ENCODE data around the gene HDAC4.

The HDAC4 gene

DNA sequence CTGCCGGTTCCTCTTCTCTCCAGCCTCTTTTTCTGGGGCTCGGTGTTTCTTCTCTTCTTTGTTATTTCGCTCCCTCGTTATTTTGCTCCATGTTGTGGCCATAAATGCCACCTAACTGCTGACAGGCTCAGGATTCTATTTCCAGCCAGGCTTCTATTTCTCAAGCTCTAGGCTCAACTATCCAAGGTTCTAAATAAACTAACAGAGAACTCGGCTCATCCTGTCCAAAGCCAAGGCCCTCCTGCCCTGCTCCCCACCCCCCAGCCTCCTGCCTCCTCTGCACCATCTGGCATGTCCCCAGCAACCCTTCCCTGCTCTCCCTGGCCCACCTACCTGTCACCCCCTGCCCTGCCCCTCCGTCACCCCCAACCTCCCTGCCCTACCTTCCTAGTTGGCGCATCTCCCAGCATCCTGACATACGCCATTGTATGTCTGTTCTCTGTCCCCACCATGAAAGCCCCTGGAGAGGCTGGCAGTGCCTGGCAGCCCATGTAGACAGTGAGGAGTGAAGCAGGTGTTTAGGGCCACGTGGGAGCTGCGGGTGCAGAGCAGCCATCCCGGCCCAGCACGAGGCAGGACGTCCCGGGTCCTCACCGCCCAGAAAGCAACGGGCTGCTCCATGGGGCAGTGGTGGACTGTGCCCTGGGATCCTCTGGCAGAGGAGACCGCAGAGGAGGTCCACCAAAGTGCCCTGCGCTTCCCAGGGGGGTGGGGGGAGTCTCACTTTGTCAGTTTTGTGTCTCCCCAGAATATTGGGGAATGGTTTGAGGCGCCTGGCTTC is 366.1 kb downstream of the HDAC4 start:
- DNase-seq, result no peak

DNA sequence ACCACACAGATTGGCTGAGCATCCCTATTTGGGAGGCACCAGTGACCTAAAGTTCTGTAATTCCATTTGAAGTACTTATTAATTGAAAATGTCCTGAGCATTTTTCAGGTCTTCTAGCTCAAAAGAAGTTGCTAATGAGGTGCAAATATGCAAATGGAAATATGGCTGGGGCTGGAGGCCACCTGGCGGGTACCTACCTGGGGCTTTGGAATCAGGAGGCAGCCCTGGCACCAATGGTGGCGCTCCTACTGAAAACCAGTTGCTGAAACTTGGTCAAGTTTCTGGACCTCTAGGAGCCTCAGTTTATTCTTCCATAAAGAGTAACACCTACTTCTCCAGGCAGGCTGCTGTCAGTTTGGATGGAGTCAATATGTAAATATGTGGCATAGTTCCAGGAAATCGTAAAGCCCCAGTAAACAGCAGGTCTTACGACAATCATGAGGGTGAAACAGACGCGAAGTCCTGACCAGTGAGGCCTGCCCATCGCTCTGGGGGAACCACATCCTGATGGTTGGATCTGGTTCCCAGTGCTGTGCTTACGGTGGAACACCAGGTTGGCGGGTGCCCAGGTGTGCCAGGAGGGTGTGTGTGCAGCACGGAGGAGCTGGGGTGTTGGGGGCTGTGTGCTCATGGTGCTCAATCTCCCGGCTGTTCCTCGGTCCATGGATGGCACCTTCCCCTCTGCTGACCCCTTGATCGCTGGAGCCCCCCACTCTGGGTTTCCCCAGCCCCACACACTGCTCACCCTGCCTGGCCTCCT is 366.8 kb downstream of the HDAC4 start:
- DNase-seq, result no peak

DNA sequence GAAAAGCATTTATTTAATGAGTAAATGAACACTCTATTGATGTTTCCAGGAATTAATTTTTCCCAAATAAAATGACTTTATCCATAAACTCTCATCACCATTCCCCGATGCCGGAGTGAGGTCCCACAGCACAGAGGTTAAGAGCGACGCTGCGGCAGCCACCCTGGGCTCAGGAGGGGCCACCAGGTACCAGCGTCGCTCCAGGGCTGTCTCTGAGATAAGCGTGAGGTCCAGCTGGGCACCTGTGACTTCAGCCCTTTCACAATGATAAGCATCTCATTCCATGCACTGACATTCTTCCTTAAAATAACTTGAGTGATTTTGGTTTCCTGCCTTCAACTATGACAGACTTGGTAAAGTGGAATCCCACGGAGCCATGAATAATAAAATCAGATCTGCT is 370.9 kb downstream of the HDAC4 start:
- DNase-seq, result no peak

DNA sequence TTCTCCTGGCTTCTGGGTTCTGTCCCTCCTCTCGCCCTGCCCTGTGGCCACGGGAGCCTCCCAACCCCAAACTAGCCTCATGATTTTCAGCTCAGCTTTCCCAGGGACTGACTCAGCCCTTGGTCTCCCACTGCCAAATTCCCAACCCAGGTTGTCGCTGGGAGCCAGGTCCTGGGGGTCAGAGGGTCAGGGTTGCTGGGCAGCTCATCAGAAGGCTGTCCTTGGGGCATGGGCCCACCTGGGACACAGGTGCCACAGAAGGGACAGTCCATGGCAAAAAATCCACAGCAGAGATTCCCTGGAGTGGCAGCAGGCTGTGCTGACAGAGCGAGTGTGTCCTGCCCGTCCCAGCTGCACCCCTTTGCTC is 372.6 kb downstream of the HDAC4 start:
- DNase-seq, result no peak

DNA sequence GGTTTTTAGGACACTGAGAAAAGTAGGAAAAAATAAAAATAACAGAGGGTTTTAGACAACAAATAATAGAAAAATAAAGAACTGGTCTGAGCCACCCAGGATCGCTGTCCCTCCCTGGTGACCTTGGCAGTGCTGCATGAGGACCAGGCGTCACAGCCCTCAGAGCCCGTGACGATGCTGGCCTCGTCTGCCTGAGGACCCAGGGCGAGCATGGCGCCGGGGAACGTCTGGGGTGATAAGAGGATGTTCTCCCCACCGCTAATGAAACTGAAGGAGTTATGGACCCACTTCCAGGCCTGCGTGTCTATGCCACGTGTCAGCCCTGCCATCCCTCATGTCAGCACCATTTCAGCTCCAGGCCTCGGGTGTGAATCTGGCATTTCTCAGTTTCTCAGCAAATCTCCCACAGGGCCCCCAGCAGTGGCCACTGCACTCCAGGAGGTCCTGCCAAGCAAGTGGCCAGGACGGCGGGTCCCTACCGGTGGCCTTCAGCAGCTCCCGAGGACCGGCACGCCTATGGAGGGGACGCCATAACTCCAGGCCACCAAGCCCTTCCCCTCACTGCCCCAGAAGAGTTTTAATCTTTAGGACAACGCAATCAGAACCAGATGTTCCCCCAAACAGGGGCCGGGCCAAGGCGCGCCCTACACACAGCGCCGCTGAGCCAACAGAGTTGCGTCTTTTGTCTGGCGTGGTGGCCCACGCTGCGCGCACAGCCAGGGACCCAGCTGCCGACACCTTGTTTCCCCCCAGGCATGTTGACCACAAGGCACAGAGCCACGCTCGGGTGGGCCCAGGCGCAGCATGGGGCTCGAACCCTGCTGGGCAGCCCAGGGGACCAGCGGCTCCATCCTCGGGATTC is 373.2 kb downstream of the HDAC4 start:
- no peak for DNase-seq

DNA sequence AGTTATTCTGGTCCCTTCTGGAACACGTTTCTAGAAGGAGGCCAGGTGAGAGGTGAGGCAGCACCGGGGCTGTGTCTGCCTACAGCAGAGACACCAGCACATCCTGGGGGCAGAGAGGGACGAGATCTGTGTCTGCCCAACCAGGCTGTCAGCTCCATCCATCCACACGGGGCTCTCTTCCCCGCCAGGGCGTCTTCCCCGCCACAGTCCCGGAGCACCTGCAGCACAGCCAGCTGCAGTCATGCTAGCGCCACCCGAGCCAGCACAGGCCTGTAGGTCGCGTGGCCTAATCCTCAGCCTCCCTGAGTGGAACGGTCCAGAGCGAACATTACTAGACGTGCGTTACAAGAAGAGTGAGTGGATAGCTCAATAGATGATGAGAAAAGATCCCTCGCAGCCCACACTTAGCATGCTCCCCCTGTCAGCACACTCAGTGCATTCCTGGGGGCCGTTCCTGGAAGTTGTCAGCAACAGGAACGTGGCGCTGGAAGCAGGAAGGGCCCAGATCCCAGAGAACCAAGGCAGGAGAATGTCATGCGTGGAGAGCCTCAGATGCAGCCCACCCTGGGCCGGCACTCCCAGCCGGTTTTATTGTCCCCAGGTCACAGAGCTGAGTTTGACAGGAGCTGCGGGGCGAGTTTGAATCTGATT is 374.0 kb downstream of the HDAC4 start:
- no peak for DNase-seq

DNA sequence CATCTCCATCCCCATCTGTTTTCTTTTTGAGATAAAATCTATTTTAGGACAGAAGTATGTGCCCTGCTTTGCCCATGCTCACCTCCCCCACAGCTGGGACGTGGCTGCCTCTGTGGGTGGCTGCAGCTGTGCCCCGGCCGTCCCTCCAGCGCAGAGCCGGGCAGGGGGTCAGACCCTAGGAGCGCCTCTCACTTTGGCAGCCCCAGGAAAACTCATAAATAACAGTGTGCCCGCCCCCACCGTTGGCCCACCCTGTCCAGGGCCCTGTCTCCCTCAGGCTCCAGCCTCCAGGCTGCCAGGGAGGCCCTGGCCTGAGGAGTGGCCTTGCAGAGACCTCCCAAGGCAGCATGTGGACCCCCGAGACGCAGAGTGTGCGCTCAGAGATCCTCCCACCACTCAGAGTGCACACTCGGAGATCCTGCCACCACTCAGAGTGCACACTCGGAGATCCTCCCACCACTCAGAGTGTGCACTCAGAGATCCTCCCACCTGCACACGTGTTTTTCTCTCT is 374.8 kb downstream of the HDAC4 start:
- DNase-seq, result no peak

DNA sequence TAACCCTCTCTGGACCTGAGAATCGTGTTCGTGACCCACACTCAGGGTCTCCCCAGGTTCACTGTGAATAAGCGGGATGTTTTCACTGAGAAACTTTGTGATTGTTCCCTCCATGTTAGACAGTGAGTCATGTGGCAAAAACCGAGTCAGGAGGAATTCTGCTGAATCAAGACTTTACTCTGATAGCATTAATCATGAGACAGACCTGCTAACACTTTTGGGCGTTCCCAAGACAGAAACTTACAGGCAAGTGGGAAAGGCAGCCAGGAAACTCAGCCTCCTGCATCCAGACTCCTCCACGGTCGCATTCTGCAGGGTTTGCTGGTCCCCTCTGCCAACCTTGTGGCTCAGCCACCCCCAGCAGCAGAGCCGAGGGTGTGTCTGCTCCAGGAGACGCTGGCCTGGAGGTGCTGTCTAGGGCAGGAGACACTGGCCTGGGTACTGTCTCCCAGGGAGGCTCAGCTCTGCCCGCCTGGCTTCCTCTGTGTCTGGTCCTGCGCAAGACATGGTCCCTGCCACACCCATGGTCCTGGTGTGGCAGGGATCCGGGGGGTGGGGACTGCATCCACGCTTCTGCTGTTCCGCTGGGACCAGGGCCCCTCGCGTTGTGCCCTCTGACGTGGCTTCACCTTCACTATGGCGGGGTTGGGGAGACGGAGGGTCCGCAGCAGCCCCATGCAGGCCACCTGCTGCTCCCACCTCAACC is 375.6 kb downstream of the HDAC4 start:
- DNase-seq, result no peak

DNA sequence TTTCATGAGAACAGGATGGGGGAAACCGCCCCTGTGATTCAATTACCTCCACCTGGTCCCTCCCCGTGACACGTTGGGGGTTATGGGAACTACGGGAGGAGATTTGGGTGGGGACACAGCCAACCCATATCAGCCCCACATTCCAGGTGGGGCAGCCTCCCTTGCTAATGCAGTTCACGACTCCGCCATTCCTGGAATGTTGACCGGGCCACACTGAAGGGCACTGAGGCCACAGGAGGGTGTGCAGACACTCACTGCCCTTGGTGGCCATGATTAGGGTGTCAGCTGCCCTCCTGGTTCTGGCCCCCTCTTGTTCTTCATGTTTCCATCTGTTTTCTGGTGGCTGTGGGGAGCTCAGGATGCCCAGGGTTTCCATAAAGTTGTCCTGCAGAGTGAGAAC is 376.6 kb downstream of the HDAC4 start:
- DNase-seq, result no peak

DNA sequence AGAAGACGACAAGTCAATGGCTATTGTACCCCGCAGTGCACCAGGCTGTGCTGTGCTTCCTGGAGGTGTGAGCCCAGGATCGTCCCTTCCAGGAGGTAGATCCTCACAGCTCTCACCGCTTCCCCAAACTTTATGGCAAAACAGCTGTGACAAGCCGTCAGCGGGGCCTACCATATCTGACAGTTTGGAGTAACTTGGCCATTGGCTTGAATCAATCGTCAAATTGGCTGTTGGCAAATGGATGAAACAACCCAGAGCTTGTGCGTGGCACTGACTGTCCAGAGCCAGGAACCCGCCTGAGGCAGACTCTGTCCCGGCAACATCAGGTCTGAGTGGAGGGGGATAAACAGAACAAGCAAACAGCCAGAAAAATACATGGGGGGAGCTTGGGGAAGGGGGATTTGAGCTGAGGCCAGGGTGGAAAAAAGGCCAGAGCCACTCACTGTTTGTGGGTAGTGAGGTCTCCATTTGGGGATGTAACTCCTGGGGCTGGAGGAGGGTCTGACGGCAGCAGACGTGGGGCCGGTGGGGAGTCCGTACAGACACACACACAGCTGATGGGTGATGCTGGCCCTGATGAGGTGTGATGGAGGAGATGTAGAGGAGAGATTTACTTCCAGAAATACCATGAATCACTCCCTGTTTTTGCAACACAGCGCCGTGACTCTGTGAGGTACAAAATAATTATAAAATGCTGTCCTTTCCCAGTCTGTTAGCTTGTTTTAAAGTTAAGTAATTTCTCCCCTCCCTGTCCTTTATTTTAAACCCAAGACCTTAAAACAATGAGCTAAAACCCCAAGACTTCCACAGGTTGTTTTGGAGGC is 378.2 kb downstream of the HDAC4 start:
- no peak for DNase-seq

DNA sequence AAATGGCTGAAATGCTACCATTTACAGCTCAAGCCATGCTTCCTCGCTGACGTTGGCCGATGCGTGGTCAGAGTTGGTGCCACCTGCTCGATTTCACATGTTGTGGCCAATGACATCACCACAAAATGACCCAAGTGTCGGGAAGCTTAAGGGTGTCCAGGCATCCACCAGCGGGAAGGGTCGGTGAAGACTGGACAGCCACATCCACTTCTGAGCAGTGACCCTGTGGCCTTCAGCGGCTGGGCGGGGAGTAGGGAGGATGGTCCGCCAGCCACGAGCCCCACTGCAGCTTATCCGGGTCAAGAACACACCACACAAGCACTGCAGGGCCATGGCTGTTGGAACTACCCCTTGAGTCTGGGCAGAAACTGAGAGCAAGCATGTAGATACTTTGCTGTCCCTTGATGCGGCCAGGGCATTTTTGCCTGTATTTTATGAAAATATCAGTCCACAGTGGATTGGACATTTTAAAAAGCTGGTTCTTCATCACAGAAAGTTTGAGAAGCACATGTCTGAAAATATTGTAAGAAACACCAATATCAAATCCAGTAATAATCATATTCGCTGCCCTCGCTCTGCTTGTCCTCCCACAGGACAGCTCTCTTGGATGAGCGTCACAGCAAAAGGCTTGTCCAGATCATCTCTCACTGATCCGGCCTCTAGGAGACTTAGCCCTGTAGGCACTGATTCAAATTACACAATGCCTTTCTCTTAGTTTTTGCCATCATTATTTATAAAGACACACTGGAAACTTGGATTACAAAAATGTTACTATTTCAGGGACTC is 379.0 kb downstream of the HDAC4 start:
- DNase-seq, result no peak

DNA sequence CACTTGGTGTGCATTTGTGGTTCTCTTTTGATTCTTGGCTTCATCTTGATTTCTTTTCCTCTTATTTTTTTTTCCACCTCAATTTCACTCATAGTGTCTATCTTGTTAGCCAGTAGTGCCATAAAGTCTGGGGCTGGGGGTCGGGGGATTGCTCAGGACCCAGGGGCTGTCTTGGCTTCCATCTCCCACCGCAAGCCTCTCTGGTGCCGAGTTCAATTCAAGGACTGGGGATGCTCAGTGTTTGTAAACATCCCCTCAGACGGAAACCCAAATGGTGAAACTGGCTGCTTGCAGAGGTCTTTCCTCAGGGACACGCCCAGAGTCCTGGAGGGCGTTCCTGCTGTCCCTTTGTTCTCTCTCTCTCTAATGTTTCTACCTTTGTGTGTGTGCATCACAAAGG is 379.6 kb downstream of the HDAC4 start:
- no peak for DNase-seq

DNA sequence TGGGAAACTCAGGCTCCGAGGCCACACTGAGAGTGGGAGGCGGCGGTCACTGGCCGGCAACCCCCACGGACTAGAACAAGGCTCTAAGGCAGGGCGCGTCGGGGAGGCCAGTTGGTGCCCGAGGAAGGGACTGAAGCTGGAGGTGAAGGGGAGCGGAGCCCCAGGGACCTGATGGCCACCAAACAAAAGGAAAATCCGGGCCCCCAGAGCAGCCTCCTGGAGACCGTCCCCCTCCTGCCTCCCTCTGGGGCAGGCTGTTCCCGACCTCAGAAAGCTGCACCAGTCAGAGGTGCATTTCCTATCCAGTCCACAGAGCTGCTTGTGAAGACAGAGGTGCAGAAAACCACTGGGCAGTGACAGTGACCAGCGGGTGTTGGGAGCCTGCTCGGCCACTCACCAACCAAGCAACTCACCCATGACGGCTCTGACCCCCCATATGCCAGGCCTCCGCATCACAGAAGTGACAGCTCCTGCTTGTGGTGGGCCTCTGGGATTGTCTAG is 380.2 kb downstream of the HDAC4 start:
- DNase-seq, result no peak

DNA sequence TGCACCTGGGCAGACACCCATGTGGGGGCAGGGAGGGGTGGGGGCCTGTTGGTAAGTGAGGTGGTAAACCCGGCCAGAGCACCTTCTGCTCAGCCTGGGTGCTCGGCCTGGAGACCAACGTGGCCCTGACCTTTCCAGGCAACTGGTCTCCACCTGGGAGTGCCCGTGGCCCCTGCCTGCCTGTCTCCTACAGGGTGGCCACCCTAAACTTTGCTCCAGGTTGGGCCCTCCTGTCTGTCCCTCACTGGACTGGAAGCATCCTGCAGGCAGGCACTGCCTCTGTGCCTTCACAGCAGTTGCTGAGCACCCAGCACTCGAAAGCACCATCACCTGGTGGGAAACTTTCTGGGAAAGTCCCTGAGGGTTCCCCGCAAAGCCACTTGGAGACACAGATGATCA is 381.6 kb downstream of the HDAC4 start:
- DNase-seq, result no peak

DNA sequence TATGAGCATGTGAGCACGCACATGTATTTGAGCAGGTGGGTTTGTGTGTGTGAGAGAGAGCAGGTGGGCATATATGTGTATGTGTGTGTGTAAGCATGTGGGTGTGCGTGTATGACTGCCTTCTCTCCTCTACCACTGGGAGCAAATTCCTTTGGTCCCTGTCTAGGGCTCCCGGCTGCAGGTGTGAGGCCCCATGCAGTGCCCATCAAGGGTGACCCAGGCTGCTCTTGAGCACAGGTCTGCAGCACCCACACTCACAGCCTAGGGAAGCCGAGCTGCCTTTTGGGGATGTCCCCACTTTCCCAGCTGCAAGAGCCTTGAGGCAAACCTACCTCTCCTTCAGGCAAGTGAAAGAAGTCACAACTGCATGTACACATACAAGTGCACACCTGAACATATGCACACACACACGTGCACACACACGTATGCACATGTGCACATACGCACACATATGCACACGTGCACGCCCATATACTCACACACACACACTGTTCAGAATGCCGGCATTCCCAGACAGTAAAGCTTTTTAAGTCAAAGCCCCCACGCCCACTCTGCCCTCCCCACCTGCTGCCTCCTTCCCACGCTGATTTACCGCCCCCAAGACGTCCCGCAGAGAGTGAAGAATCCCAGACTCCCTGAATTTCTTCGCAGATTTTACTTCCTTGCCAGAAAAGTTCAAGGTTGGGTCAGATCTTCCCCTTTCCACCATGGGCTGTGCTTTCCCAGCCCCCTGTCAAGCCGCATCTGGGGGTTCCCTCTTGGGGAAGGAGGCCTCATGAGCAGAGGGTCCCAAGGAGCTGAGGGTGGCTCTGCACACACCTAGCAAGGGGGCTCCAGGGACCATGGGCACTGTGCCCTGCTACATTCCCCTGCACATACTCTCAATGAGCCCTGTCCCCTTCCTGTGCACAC is 382.3 kb downstream of the HDAC4 start:
- no peak for DNase-seq

DNA sequence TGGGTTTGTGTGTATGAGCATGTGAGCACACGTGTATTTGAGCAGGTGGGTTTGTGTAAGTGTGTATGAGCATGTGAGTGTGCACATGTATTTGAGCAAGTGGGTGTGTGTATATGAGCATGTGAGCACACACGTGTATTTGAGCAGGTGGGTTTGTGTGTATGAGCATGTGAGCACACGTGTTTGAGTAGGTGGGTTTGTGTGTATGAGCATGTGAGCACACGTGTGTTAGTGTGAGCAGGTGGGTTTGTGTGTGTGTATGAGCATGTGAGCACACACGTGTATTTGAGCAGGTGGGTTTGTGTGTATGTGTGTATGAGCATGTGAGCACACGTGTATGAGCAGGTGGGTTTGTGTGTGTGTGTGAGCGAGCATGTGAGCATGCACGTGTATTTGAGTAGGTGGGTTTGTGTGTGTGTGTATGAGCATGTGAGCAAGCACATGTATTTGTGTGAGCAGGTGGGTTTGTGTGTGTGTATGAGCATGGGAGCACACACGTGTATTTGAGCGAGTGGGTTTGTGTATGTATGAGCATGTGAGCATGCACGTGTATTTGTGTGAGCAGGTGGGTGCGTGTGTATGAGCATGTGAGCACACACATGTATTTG is 383.2 kb downstream of the HDAC4 start:
- no peak for DNase-seq

DNA sequence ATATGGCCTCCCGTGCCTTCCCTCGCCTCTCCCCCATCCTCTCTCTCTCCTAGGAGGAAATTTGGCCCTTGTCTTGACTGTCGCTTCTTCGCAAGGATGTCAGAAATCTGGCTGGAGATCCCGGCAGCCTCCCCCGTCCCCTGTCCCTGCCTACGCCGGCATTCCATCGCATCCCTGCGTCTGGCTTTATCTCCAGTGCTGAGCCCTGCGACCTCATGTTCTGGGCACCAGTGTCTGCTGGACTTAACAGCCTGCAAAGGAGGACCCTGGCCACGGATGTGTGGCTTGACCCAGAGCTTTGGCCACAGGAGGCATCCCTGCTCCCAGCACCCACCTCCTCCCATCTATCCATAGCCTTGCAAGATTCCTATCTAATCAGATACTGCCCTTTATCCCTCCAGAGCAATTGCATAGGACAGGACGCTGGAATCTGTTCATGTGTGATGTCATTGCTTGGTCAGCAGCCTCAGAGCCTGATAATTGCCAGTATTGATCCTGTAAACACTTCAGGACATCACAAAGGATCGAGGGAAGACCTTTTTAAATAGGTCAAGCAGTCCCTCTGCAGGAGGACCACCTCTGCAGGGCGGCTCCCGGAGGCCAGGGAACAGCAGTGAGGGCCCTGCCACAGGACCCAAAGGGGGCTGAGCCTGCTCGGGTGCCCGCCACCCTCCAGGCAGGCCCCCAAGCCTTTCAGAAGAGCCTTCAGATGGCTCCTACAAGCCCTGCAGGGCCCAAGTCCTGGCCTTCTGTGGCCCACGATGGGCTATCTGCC is 384.7 kb downstream of the HDAC4 start:
- DNase-seq, result no peak
